Mucosa of descending colon (tissue), 3 donors: ENCODE data around the gene ARNT2. TPM values are rescaled to one million over a fixed set of nuclear protein-coding genes. Genes with fewer than 3 reads are reported as not detected.

Source experiments
- ATAC-seq: fragments of 200-7000 bp; cut with Tn5 transposase; one replicate; pipeline ENCODE4 v1.9.1; 2020; ENCODE audit warnings: mild to moderate bottlenecking, moderate library complexity
- DNase-seq, 3 donors: peaks; one replicate each; pipeline ENCODE4 v3.0.0-alpha.2; 2020
- H3K36me3 ChIP-seq: fragments of 200-600 bp; one replicate; pipeline ENCODE4 v1.8.0; 2021; ENCODE audit warnings: low read depth, mild to moderate bottlenecking
- H3K4me1 ChIP-seq: fragments of 200-600 bp; one replicate; pipeline ENCODE4 v1.8.0; 2021; ENCODE audit warnings: low read depth, mild to moderate bottlenecking
- H3K4me3 ChIP-seq: fragments of 200-600 bp; one replicate; pipeline ENCODE4 v1.8.0; 2021; ENCODE audit warnings: mild to moderate bottlenecking
- H3K9me3 ChIP-seq: fragments of 200-600 bp; one replicate; pipeline ENCODE4 v1.8.0; 2021; ENCODE audit warnings: mild to moderate bottlenecking
- CTCF ChIP-seq: fragments of 200-600 bp; IDR thresholded peaks from one replicate; pipeline ENCODE4 v1.8.0; 2022; ENCODE audit warnings: antibody characterized with exemption, mild to moderate bottlenecking
- intact Hi-C, 2 donors: fragments of 100-400 bp; cut with DNase I in 1 of 2; cut with micrococcal nuclease in 1 of 2; formaldehyde crosslinking; loops; one replicate each; pipeline versions ENCODE4 v1.11.0 to v1.11.1; 2022; cut with DNase I, micrococcal nuclease
- total RNA-seq, 3 donors: library from RNA; stranded (reverse); fragmentation: NEBNext Ultra II Directional in 2 of 3; extraction: Animal tissue kit (Norgen Biotek cat#: 25700) in 2 of 3; gene quantifications; one replicate each; pipeline versions ENCODE4 v1.2.1 to v1.2.4, GENCODE V29; 2021 to 2023
- donor health status: DM: no; HTN: no; CAD: no; lungs with moderate emphysema.
- donor health status: DM: no; HTN: no; CAD: no.
- donor health status: DM: no; HTN: yes; CAD: no.

ARNT2 gene
- total RNA-seq, 3 donors from 2014 or later, result 2.8 to 11.1 (median 3.2) TPM

DNA sequence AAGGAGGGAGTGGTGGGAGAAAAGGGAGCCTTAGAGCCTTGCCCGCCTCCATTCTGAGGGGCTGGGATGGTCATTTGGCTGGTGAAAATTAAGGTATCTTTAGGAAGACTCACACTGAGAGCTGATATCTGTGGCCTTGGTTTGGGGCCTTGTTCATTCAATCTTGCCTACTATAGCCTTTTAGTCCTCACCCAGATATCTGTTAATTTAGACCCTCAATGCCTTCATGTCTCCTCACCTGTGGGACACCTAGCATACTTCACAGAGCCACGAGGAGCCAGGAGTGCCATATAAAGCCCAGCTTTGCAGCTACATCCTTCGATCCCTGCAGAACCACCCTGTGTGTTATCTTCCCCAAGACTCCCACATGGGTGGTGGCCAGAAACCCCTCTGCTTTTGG lies 4.7 kb upstream of the ARNT2 start:
- ATAC-seq (no peak), DNase-seq (no peak)
- Histone ChIP-seq H3K4me1 (no peaks in the 10 kb centered on the region), H3K9me3 (no peaks in the 10 kb centered on the region), H3K36me3 (no peaks in the 10 kb centered on the region), H3K4me3 (no peak overlapping the region)
- intact Hi-C loops, result no loop called here
- no peak for TF ChIP-seq CTCF

- DNase-seq (no peak), ATAC-seq (no peak)
- no peak for TF ChIP-seq CTCF
- intact Hi-C loops, result no loop called here
- Histone ChIP-seq H3K36me3 (no peaks in the 10 kb centered on the region), H3K4me1 (no peaks in the 10 kb centered on the region), H3K9me3 (no peaks in the 10 kb centered on the region), H3K4me3 (no peak overlapping the region)
These were observed 2.7 kb upstream of the ARNT2 start for GRCh38 chr15:80401456-80401855.

DNA sequence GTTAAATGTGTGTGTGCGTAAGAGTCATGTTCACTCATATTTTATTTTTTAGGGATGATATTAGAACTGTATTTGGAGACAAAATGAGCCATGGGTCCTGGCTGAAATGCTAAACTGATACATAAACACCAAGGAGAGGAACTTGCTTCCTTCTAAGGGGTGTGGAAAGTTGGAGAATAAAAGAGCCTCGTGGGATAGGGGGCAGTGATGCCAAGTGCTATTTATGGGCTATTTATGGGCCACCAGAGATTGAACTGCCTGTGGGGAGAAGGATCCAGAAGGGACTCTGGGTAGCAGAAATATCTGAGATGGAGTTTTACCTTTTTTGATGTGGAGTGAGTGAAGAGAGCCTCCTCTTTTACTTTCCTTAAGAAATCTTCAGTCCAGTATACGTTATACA lies 1.8 kb upstream of the ARNT2 start:
- intact Hi-C loops, result no loop called here
- Histone ChIP-seq H3K9me3 (no peaks in the 10 kb centered on the region), H3K36me3 (no peaks in the 10 kb centered on the region), H3K4me3 (no peak overlapping the region), H3K4me1 (no peaks in the 10 kb centered on the region)
- ATAC-seq, result no peak
- TF ChIP-seq CTCF, result no peak
- DNase-seq, result no peak

- Histone ChIP-seq H3K4me3 (no peak overlapping the region), H3K4me1 (no peaks in the 10 kb centered on the region), H3K36me3 (no peaks in the 10 kb centered on the region), H3K9me3 (no peaks in the 10 kb centered on the region)
- ATAC-seq (peak; percentile 59), DNase-seq (peak in 1 of 3 donors; percentile 39)
- no peak for TF ChIP-seq CTCF
- intact Hi-C loops, result no loop called here
These were observed 498 bp upstream of the ARNT2 start for GRCh38 chr15:80403712-80404056.

DNA sequence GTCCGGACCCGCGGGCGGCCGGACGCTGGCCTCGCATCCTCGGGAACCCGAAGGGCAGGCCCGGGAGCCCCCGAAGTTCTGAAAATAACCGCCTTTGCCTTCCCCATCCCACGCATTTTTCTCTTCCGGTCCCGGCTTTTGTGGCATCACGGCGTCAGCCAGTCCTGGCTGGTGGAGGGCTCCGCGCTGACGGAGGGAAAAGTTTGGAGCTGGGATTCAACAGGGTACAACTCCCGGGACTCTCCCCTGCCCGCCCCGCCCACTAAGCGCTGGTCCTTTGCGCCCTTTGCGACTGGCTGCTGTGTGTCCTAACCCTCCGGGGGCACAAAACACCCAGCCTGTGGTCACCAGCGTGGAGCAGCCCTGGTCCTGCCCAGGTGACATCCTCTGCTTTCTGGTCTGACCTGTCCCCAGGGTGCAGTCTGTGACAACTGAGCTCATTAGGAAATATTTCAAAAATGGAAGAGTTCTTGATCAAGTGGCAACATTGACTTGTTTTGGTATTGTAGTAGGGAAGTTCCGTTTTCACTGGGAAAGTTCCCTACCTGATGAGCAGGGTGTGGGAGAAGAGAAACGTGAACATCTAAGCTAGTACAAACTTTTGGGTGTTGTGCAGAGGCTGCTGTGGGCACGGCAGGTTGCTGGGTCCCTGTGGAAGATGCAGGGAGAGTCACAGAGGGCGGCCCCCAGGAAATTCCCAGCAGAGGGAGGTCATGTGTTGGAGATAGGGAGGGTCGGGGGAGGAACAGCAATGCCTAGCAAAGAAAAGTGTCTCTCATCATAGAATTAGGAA lies 775 bp downstream of the ARNT2 start:
- Histone ChIP-seq H3K9me3 (no peaks in the 10 kb centered on the region), H3K4me3 (no peak overlapping the region), H3K36me3 (no peaks in the 10 kb centered on the region), H3K4me1 (no peaks in the 10 kb centered on the region)
- no peak for TF ChIP-seq CTCF
- intact Hi-C loops, result no loop called here
- peak in 2 of 3 donors; percentile 37 to 50 for DNase-seq
- ATAC-seq, result peak; percentile 34

- DNase-seq, result no peak
- no peak for TF ChIP-seq CTCF
- no peak for ATAC-seq
- intact Hi-C loops, result no loop called here
- no peaks in the 10 kb centered on the region for H3K36me3 ChIP-seq
- H3K4me3 ChIP-seq, result no peak overlapping the region
- H3K9me3 ChIP-seq, result no peaks in the 10 kb centered on the region
- H3K4me1 ChIP-seq, result no peaks in the 10 kb centered on the region
These were observed 1.3 kb downstream of the ARNT2 start for GRCh38 chr15:80405554-80405850.
